ENCODE results near the gene POLD1.

POLD1 gene

GRCh38 chr19:50447053-50447452 lies 62.9 kb downstream of the POLD1 start:
- H3K79me1 ChIP-seq (ENCODE audit: low read length) = no peaks in the 10 kb centered on the region
- H3K9ac ChIP-seq (ENCODE audit: low read length) = no peak overlapping the region
- H3K14ac ChIP-seq (ENCODE audit: low read length) = no peak overlapping the region
- H2BK12ac ChIP-seq (ENCODE audit: low read length) = no peak overlapping the region
- no CpG with 5 or more reads among the region's 5 CpGs for WGBS (ENCODE audit: extremely low coverage, insufficient coverage, insufficient read length)
- no peaks in the 10 kb centered on the region for H3K36me3 ChIP-seq (ENCODE audit: control insufficient read depth in 1 of 2, insufficient read depth in 2 of 2, low read length in 2 of 2)
- H3K4me2 ChIP-seq (ENCODE audit: low read length) = no peak overlapping the region
- no peak for DNase-seq
- H3K4ac ChIP-seq (ENCODE audit: low read depth, low read length) = no peak overlapping the region
- H4K12ac ChIP-seq (ENCODE audit: low read depth, low read length) = no peak overlapping the region
- no peak overlapping the region for H2BK5ac ChIP-seq (ENCODE audit: low read depth, low read length, poor library complexity)
- H2AFZ ChIP-seq (ENCODE audit: insufficient read depth, low read length, poor library complexity) = no peak overlapping the region
- no peak overlapping the region for H3K23ac ChIP-seq (ENCODE audit: low read length)
- H2AK5ac ChIP-seq (ENCODE audit: low read length) = no peak overlapping the region
- no peak overlapping the region for H3K4me3 ChIP-seq (ENCODE audit: low read depth, low read length)
- H3K4me1 ChIP-seq (ENCODE audit: control insufficient read depth in 1 of 2, insufficient read depth in 2 of 2, low read length in 2 of 2) = no peaks in the 10 kb centered on the region
- H3K79me2 ChIP-seq (ENCODE audit: control insufficient read depth, insufficient read depth, low read length, poor library complexity) = no peaks in the 10 kb centered on the region
- H3K9me3 ChIP-seq (ENCODE audit: insufficient read depth, low read depth, low read length) = peaks cover 9% of the 10 kb centered on the region
- no peak overlapping the region for H2BK120ac ChIP-seq (ENCODE audit: insufficient read depth, low read length, poor library complexity)
- H4K8ac ChIP-seq (ENCODE audit: low read depth, low read length) = no peak overlapping the region
- no peaks in the 10 kb centered on the region for H3K27me3 ChIP-seq (ENCODE audit: insufficient read depth, low read length)
- H3K27ac ChIP-seq (ENCODE audit: low read depth, low read length) = no peak overlapping the region
- no peak overlapping the region for H3K18ac ChIP-seq (ENCODE audit: low read length)
- H4K91ac ChIP-seq (ENCODE audit: low read depth, low read length) = no peak overlapping the region

- Histone ChIP-seq H2BK12ac (ENCODE audit: low read length) (no peak overlapping the region), H3K79me2 (ENCODE audit: control insufficient read depth, insufficient read depth, low read length, poor library complexity) (no peaks in the 10 kb centered on the region), H4K91ac (ENCODE audit: low read depth, low read length) (no peak overlapping the region), H4K8ac (ENCODE audit: low read depth, low read length) (no peak overlapping the region), H4K12ac (ENCODE audit: low read depth, low read length) (no peak overlapping the region), H3K18ac (ENCODE audit: low read length) (no peak overlapping the region), H3K4me1 (ENCODE audit: control insufficient read depth in 1 of 2, insufficient read depth in 2 of 2, low read length in 2 of 2) (no peaks in the 10 kb centered on the region), H3K9ac (ENCODE audit: low read length) (no peak overlapping the region), H3K27ac (ENCODE audit: low read depth, low read length) (no peak overlapping the region), H3K79me1 (ENCODE audit: low read length) (no peaks in the 10 kb centered on the region), H2BK5ac (ENCODE audit: low read depth, low read length, poor library complexity) (no peak overlapping the region), H3K4ac (ENCODE audit: low read depth, low read length) (no peak overlapping the region), H3K9me3 (ENCODE audit: insufficient read depth, low read depth, low read length) (peaks cover 9% of the 10 kb centered on the region), H2AK5ac (ENCODE audit: low read length) (no peak overlapping the region), H3K14ac (ENCODE audit: low read length) (no peak overlapping the region), H3K4me2 (ENCODE audit: low read length) (no peak overlapping the region), H2AFZ (ENCODE audit: insufficient read depth, low read length, poor library complexity) (no peak overlapping the region), H3K36me3 (ENCODE audit: control insufficient read depth in 1 of 2, insufficient read depth in 2 of 2, low read length in 2 of 2) (no peaks in the 10 kb centered on the region), H3K23ac (ENCODE audit: low read length) (no peak overlapping the region), H2BK120ac (ENCODE audit: insufficient read depth, low read length, poor library complexity) (no peak overlapping the region), H3K4me3 (ENCODE audit: low read depth, low read length) (no peak overlapping the region), H3K27me3 (ENCODE audit: insufficient read depth, low read length) (no peaks in the 10 kb centered on the region)
- DNase-seq = no peak
- no CpG with 5 or more reads among the region's 10 CpGs for WGBS (ENCODE audit: extremely low coverage, insufficient coverage, insufficient read length)
Observed at GRCh38 chr19:50447750-50448149, 63.6 kb downstream of the POLD1 start.

GRCh38 chr19:50449236-50449899 lies 65.2 kb downstream of the POLD1 start:
- no peak overlapping the region for H3K4ac ChIP-seq (ENCODE audit: low read depth, low read length)
- no peaks in the 10 kb centered on the region for H3K79me2 ChIP-seq (ENCODE audit: control insufficient read depth, insufficient read depth, low read length, poor library complexity)
- no peak overlapping the region for H2AFZ ChIP-seq (ENCODE audit: insufficient read depth, low read length, poor library complexity)
- no peak overlapping the region for H2AK5ac ChIP-seq (ENCODE audit: low read length)
- H3K4me2 ChIP-seq (ENCODE audit: low read length) = no peak overlapping the region
- no peak overlapping the region for H2BK12ac ChIP-seq (ENCODE audit: low read length)
- no peak overlapping the region for H3K4me3 ChIP-seq (ENCODE audit: low read depth, low read length)
- H2BK5ac ChIP-seq (ENCODE audit: low read depth, low read length, poor library complexity) = no peak overlapping the region
- no peak overlapping the region for H3K9ac ChIP-seq (ENCODE audit: low read length)
- H3K27ac ChIP-seq (ENCODE audit: low read depth, low read length) = no peak overlapping the region
- no peak overlapping the region for H4K8ac ChIP-seq (ENCODE audit: low read depth, low read length)
- H3K4me1 ChIP-seq (ENCODE audit: control insufficient read depth in 1 of 2, insufficient read depth in 2 of 2, low read length in 2 of 2) = no peaks in the 10 kb centered on the region
- no peak overlapping the region for H3K18ac ChIP-seq (ENCODE audit: low read length)
- H3K9me3 ChIP-seq (ENCODE audit: insufficient read depth, low read depth, low read length) = peaks cover 9% of the 10 kb centered on the region
- H3K14ac ChIP-seq (ENCODE audit: low read length) = no peak overlapping the region
- H3K27me3 ChIP-seq (ENCODE audit: insufficient read depth, low read length) = no peaks in the 10 kb centered on the region
- no peak overlapping the region for H3K23ac ChIP-seq (ENCODE audit: low read length)
- no CpG with 5 or more reads among the region's 14 CpGs for WGBS (ENCODE audit: extremely low coverage, insufficient coverage, insufficient read length)
- no peaks in the 10 kb centered on the region for H3K79me1 ChIP-seq (ENCODE audit: low read length)
- no peak for DNase-seq
- no peak overlapping the region for H4K91ac ChIP-seq (ENCODE audit: low read depth, low read length)
- no peak overlapping the region for H2BK120ac ChIP-seq (ENCODE audit: insufficient read depth, low read length, poor library complexity)
- no peaks in the 10 kb centered on the region for H3K36me3 ChIP-seq (ENCODE audit: control insufficient read depth in 1 of 2, insufficient read depth in 2 of 2, low read length in 2 of 2)
- no peak overlapping the region for H4K12ac ChIP-seq (ENCODE audit: low read depth, low read length)

GRCh38 chr19:50450369-50451222 lies 66.4 kb downstream of the POLD1 start:
- Histone ChIP-seq H3K27me3 (ENCODE audit: insufficient read depth, low read length) (no peaks in the 10 kb centered on the region), H3K9me3 (ENCODE audit: insufficient read depth, low read depth, low read length) (peaks cover 8% of the 10 kb centered on the region), H3K79me2 (ENCODE audit: control insufficient read depth, insufficient read depth, low read length, poor library complexity) (no peaks in the 10 kb centered on the region), H2BK120ac (ENCODE audit: insufficient read depth, low read length, poor library complexity) (no peak overlapping the region), H2AFZ (ENCODE audit: insufficient read depth, low read length, poor library complexity) (no peak overlapping the region), H3K9ac (ENCODE audit: low read length) (no peak overlapping the region), H4K91ac (ENCODE audit: low read depth, low read length) (no peak overlapping the region), H3K23ac (ENCODE audit: low read length) (no peak overlapping the region), H3K27ac (ENCODE audit: low read depth, low read length) (no peak overlapping the region), H4K8ac (ENCODE audit: low read depth, low read length) (no peak overlapping the region), H2AK5ac (ENCODE audit: low read length) (no peak overlapping the region), H3K4me3 (ENCODE audit: low read depth, low read length) (no peak overlapping the region), H3K4ac (ENCODE audit: low read depth, low read length) (no peak overlapping the region), H3K4me1 (ENCODE audit: control insufficient read depth in 1 of 2, insufficient read depth in 2 of 2, low read length in 2 of 2) (no peaks in the 10 kb centered on the region), H3K36me3 (ENCODE audit: control insufficient read depth in 1 of 2, insufficient read depth in 2 of 2, low read length in 2 of 2) (no peaks in the 10 kb centered on the region), H3K14ac (ENCODE audit: low read length) (no peak overlapping the region), H2BK12ac (ENCODE audit: low read length) (no peak overlapping the region), H3K18ac (ENCODE audit: low read length) (no peak overlapping the region), H3K79me1 (ENCODE audit: low read length) (no peaks in the 10 kb centered on the region), H3K4me2 (ENCODE audit: low read length) (no peak overlapping the region), H2BK5ac (ENCODE audit: low read depth, low read length, poor library complexity) (no peak overlapping the region), H4K12ac (ENCODE audit: low read depth, low read length) (no peak overlapping the region)
- no CpG with 5 or more reads among the region's 30 CpGs for WGBS (ENCODE audit: extremely low coverage, insufficient coverage, insufficient read length)
- DNase-seq = no peak

Measured in trophoblast cell (in vitro differentiated cells and primary cell).